GM23248 (cell line): ENCODE results near the gene CASTOR2. TPM values are rescaled to one million over a fixed set of nuclear protein-coding genes. Genes with fewer than 3 reads are reported as not detected.
"Not testable (repeated sequence)": the region's sequence is repeated elsewhere in the genome, so short reads cannot be mapped to it uniquely, and the experiment has no call there.

Experiments used
- DNase-seq: peaks from one replicate; pipeline ENCODE4 v3.0.0-alpha.2; 2015
- H2AFZ ChIP-seq: fragments of 200-600 bp; sonication (generic); 2 replicates; pipeline ENCODE4 v1.6.1; 2016; ENCODE audit warnings: antibody characterized with exemption
- H3F3A ChIP-seq: fragments of 200-600 bp; sonication (generic); 2 replicates; pipeline ENCODE4 v1.6.1; 2016; ENCODE audit warnings: mild to moderate bottlenecking, antibody characterized with exemption, mixed run types; ENCODE audit not compliant: insufficient read depth
- H3K27ac ChIP-seq: fragments of 200-600 bp; sonication (generic); 2 replicates; pipeline ENCODE4 v1.5.1; 2016; ENCODE audit warnings: mild to moderate bottlenecking
- H3K27me3 ChIP-seq: fragments of 200-600 bp; sonication (generic); replicated peaks from 2 replicates; pipeline ENCODE4 v1.6.1; 2016; ENCODE audit warnings: mild to moderate bottlenecking; ENCODE audit not compliant: insufficient read depth
- H3K36me3 ChIP-seq: fragments of 200-600 bp; sonication (generic); 2 replicates; pipeline ENCODE4 v1.6.1; 2016; ENCODE audit warnings: low read depth, mild to moderate bottlenecking
- H3K4me1 ChIP-seq: fragments of 200-600 bp; sonication (generic); 2 replicates; pipeline ENCODE4 v1.6.1; 2016; ENCODE audit warnings: mild to moderate bottlenecking; ENCODE audit not compliant: insufficient read depth
- H3K4me2 ChIP-seq: fragments of 200-600 bp; sonication (generic); one replicate; pipeline ENCODE4 v1.6.1; 2016; ENCODE audit warnings: mild to moderate bottlenecking; ENCODE audit not compliant: unreplicated experiment
- H3K4me3 ChIP-seq: fragments of 200-600 bp; sonication (generic); 2 replicates; pipeline ENCODE4 v1.5.1; 2016; ENCODE audit warnings: mild to moderate bottlenecking
- H3K79me2 ChIP-seq: fragments of 200-600 bp; sonication (generic); 2 replicates; pipeline ENCODE4 v1.6.1; 2016; ENCODE audit warnings: mild to moderate bottlenecking; ENCODE audit not compliant: insufficient read depth
- H3K9ac ChIP-seq: fragments of 200-600 bp; sonication (generic); 2 replicates; pipeline ENCODE4 v1.6.1; 2016; ENCODE audit warnings: mild to moderate bottlenecking
- H3K9me2 ChIP-seq: fragments of 200-600 bp; sonication (generic); 2 replicates; pipeline ENCODE4 v1.6.1; 2016; ENCODE audit warnings: mixed run types, mild to moderate bottlenecking, moderate library complexity; ENCODE audit not compliant: insufficient read depth
- H3K9me3 ChIP-seq: fragments of 200-600 bp; sonication (generic); one replicate; pipeline ENCODE4 v1.6.1; 2017; ENCODE audit warnings: low read depth
- H4K20me1 ChIP-seq: fragments of 200-600 bp; sonication (generic); 2 replicates; pipeline ENCODE4 v1.6.0; 2016; ENCODE audit not compliant: insufficient read depth
- WGBS, 2 experiments: methylation state at CpG; one replicate each; pipeline ENCODE4 v1.1.6; 2015 to 2017; ENCODE audit warnings: low lambda C conversion rate in 2 of 2, low coverage in 1 of 2; ENCODE audit errors: missing lambda C conversion rate in 2 of 2; 5-methylcytosine and 5-hydroxymethylcytosine counted together
- in situ Hi-C: fragments of 300-500 bp; cut with MboI; formaldehyde crosslinking; loops from 2 replicates; pipeline ENCODE4 v1.15.0; 2020
- polyA plus RNA-seq: library from polyadenylated mRNA; unstranded; fragments of >200 nt; fragmentation: Nextera tagmentation; extraction: Ambion mirVana; gene quantifications from 2 replicates; pipeline ENCODE4 v1.2.1, GENCODE V29; 2016
- total RNA-seq: library from RNA; depleted of rRNA; stranded (reverse); fragments of >200 nt; shearing (Covaris generic); gene quantifications from 2 replicates; pipeline ENCODE4 v1.2.3, GENCODE V29; 2014; rRNA removed

Gene CASTOR2
- total RNA-seq: 6.2 and 8.4 TPM in 2 replicates
- 0.70 and 2.9 TPM in 2 replicates for polyA plus RNA-seq

GRCh38 chr7:74964511-74965119, at the start of gene CASTOR2:
Gene CASTOR2 (plus strand): TSS chr7:74964705. CDS start chr7:74964986, 281 bp downstream.
- H3K4me1 ChIP-seq, H3K27ac ChIP-seq, H4K20me1 ChIP-seq, H3F3A ChIP-seq, H3K79me2 ChIP-seq, H3K36me3 ChIP-seq, H3K27me3 ChIP-seq, H3K9me3 ChIP-seq, in situ Hi-C loops, H3K9ac ChIP-seq, DNase-seq, H3K9me2 ChIP-seq: not testable (repeated sequence)
- peak within 1 kb of the TSS; percentile 45; the same call in 1 of the 2 replicates for H2AFZ ChIP-seq
- WGBS, 2 experiments: 3% methylated on average over 18 of the region's 84 CpGs; no CpG with 5 or more reads in 1 of the 2 experiments
- H3K4me3 ChIP-seq: 0 out of 2 replicates have a peak within 1 kb of the TSS, but pooled peaks have one; percentile 49
- peak within 1 kb of the TSS; percentile 12 for H3K4me2 ChIP-seq

GRCh38 chr7:74922321-74922890, 42.1 kb upstream of the CASTOR2 start:
- H3K4me2 ChIP-seq, H3K9ac ChIP-seq, H3K9me2 ChIP-seq, H3F3A ChIP-seq, H3K27me3 ChIP-seq, H4K20me1 ChIP-seq, in situ Hi-C loops, H2AFZ ChIP-seq, H3K79me2 ChIP-seq, H3K36me3 ChIP-seq, H3K4me1 ChIP-seq, H3K4me3 ChIP-seq, H3K9me3 ChIP-seq, DNase-seq, H3K27ac ChIP-seq: not testable (repeated sequence)
- WGBS, 2 experiments: 62 to 87% methylated on average over 4 to 6 of the region's 10 CpGs

- H4K20me1 ChIP-seq, H3K9me2 ChIP-seq, H3K4me1 ChIP-seq, H3K9me3 ChIP-seq, H3K27ac ChIP-seq, H3F3A ChIP-seq, H3K9ac ChIP-seq, in situ Hi-C loops, H3K36me3 ChIP-seq, H3K4me3 ChIP-seq, DNase-seq, H3K79me2 ChIP-seq, H3K27me3 ChIP-seq, H3K4me2 ChIP-seq, H2AFZ ChIP-seq: not testable (repeated sequence)
- WGBS, 2 experiments: 79 to 82% methylated on average over 1 of the region's 1 CpG
Observed at GRCh38 chr7:74923644-74924043, 40.9 kb upstream of the CASTOR2 start.

- H3K9me2 ChIP-seq, H3K9ac ChIP-seq, H3K79me2 ChIP-seq, H3K27ac ChIP-seq, H3K4me2 ChIP-seq, H2AFZ ChIP-seq, H3K4me1 ChIP-seq, H3K9me3 ChIP-seq, H3K4me3 ChIP-seq, DNase-seq, H3F3A ChIP-seq, H3K36me3 ChIP-seq, in situ Hi-C loops, H4K20me1 ChIP-seq, H3K27me3 ChIP-seq: not testable (repeated sequence)
- no CpG with 5 or more reads among the region's 1 CpG for WGBS, 2 experiments
Observed at GRCh38 chr7:74926968-74927367, 37.5 kb upstream of the CASTOR2 start.

GRCh38 chr7:74931563-74932328, 32.8 kb upstream of the CASTOR2 start:
- H2AFZ ChIP-seq, DNase-seq, in situ Hi-C loops, H3K4me3 ChIP-seq, H3K27me3 ChIP-seq, H3K4me1 ChIP-seq, H3K9me3 ChIP-seq, H3K9me2 ChIP-seq, H3K79me2 ChIP-seq, H3K9ac ChIP-seq, H3F3A ChIP-seq, H3K4me2 ChIP-seq, H3K27ac ChIP-seq, H3K36me3 ChIP-seq, H4K20me1 ChIP-seq: not testable (repeated sequence)
- 63 to 78% methylated on average over 1 of the region's 6 CpGs for WGBS, 2 experiments

- H3K4me2 ChIP-seq, H3K9ac ChIP-seq, H3K4me3 ChIP-seq, H3K4me1 ChIP-seq, H3K79me2 ChIP-seq, H2AFZ ChIP-seq, H3K9me3 ChIP-seq, H3K9me2 ChIP-seq, H3K36me3 ChIP-seq, DNase-seq, H3F3A ChIP-seq, H4K20me1 ChIP-seq, H3K27me3 ChIP-seq, in situ Hi-C loops, H3K27ac ChIP-seq: not testable (repeated sequence)
- WGBS, 2 experiments: no CpG with 5 or more reads among the region's 2 CpGs
Observed at GRCh38 chr7:74939429-74939828, 25.1 kb upstream of the CASTOR2 start.

- H3K9me2 ChIP-seq, H3K4me1 ChIP-seq, H3K27ac ChIP-seq, H3F3A ChIP-seq, H3K9ac ChIP-seq, H3K36me3 ChIP-seq, H2AFZ ChIP-seq, H3K4me3 ChIP-seq, H3K27me3 ChIP-seq, H3K4me2 ChIP-seq, H4K20me1 ChIP-seq, DNase-seq, H3K79me2 ChIP-seq, H3K9me3 ChIP-seq, in situ Hi-C loops: not testable (repeated sequence)
- WGBS, 2 experiments: 76 to 80% methylated on average over 2 to 7 of the region's 9 CpGs
Observed at GRCh38 chr7:74941302-74942069, 23.0 kb upstream of the CASTOR2 start.
